ENCODE measurements around the gene SLC25A45.

SLC25A45 gene

GRCh38 chr11:65394125-65394536 lies 11.7 kb upstream of the SLC25A45 start:
- H3K27ac ChIP-seq, result no peak overlapping the region
- TF ChIP-seq ZFX (IDR thresholded peaks at IDR 0.05), result no peak
- no peak for TF ChIP-seq CTCF (conservative IDR thresholded peaks at IDR 0.05)

- H3K27ac ChIP-seq, result no peak overlapping the region
- TF ChIP-seq CTCF (conservative IDR thresholded peaks at IDR 0.05) (no peak), ZFX (IDR thresholded peaks at IDR 0.05) (no peak)
Measured at GRCh38 chr11:65393513-65394079, 11.2 kb upstream of the SLC25A45 start.

- no peak overlapping the region for H3K27ac ChIP-seq
- TF ChIP-seq CTCF (conservative IDR thresholded peaks at IDR 0.05), result no peak
- no peak for TF ChIP-seq ZFX (IDR thresholded peaks at IDR 0.05)
Measured at GRCh38 chr11:65392899-65393298, 10.5 kb upstream of the SLC25A45 start.

- no peak overlapping the region for H3K27ac ChIP-seq
- TF ChIP-seq CTCF (conservative IDR thresholded peaks at IDR 0.05), result no peak
- TF ChIP-seq ZFX (IDR thresholded peaks at IDR 0.05), result no peak
Measured at GRCh38 chr11:65392186-65392829, 9.9 kb upstream of the SLC25A45 start.

GRCh38 chr11:65390996-65391395 lies 8.6 kb upstream of the SLC25A45 start:
- no peak overlapping the region for H3K27ac ChIP-seq

GRCh38 chr11:65390099-65390941 lies 7.9 kb upstream of the SLC25A45 start:
- TF ChIP-seq CTCF (conservative IDR thresholded peaks at IDR 0.05), result no peak
- no peak for TF ChIP-seq ZFX (IDR thresholded peaks at IDR 0.05)
- no peak overlapping the region for H3K27ac ChIP-seq

More at GRCh38 chr11:65390996-65391395, 8.6 kb upstream of the SLC25A45 start:
- TF ChIP-seq ZFX (IDR thresholded peaks at IDR 0.05), result no peak
- TF ChIP-seq CTCF (conservative IDR thresholded peaks at IDR 0.05), result no peak

All from C4-2B (cell line).